HCT116 (cell line): ENCODE results near the gene CPNE9. TPM values are rescaled to one million over a fixed set of nuclear protein-coding genes. Genes with fewer than 3 reads are reported as not detected.

Experiments used
- ATAC-seq: fragments of 200-7000 bp; cut with Tn5 transposase; 2 replicates; pipeline ENCODE4 v1.9.1; 2020; ENCODE audit warnings: mild to moderate bottlenecking, moderate library complexity
- BruUV-seq: library from RNA; stranded (reverse); fragments of 400-500 nt; replicated peaks from 2 replicates; lab custom pipeline; 2021; lab: Mats Ljungman, UMichigan
- CTCF ChIA-PET: fragments of 300-600 bp; sonication (Branson Sonifier 250); formaldehyde crosslinking; loops from one replicate; lab custom pipeline; 2021; ENCODE audit warnings: antibody characterized with exemption; lab: Charles Lee
- POLR2A ChIA-PET: fragments of 300-600, 350-600 bp; sonication (Branson Sonifier 250); formaldehyde crosslinking; loops from one replicate; lab custom pipeline; 2021; ENCODE audit warnings: antibody characterized with exemption; lab: Charles Lee
- RAD21 ChIA-PET, 2 experiments: fragments of 300-600 bp; sonication (Branson Sonifier 250); formaldehyde crosslinking; loops; one replicate each; lab custom pipeline; 2023; ENCODE audit warnings: low total read pairs in 2 of 2; ENCODE audit not compliant: uncharacterized antibody in 2 of 2, unreplicated experiment in 2 of 2, low non-redundant PET in 1 of 2; lab: Charles Lee
- DNase-seq: peaks from one replicate; pipeline ENCODE4 v3.0.0-alpha.2; 2010; ENCODE audit warnings: low read depth, low spot score
- H2AFZ ChIP-seq: fragments of 200-600 bp; shearing (Covaris generic), sonication (generic); 2 replicates; pipeline ENCODE4 v1.6.1; 2017; ENCODE audit warnings: low read depth, mixed run types, mixed read lengths, antibody characterized with exemption, low read length; ENCODE audit not compliant: poor library complexity, severe bottlenecking
- H3K27ac ChIP-seq: 2 replicates; pipeline ENCODE4 v1.5.1; 2012; ENCODE audit warnings: low read depth, low read length
- H3K27me3 ChIP-seq: fragments of 200-600 bp; sonication (generic); 2 replicates; pipeline ENCODE4 v1.6.1; 2016; ENCODE audit warnings: mixed run types, low read length, mixed read lengths; ENCODE audit not compliant: insufficient read depth
- H3K36me3 ChIP-seq, 2 experiments: fragments of 200-500 bp in 1 of 2; fragments of 200-600 bp in 1 of 2; sonication (Bioruptor generic) in 1 of 2; sonication (generic) in 1 of 2; 2 replicates each; pipeline versions ENCODE4 v1.5.1 to v1.6.1; 2014 to 2016; ENCODE audit warnings: low read length in 2 of 2, inconsistent platforms in 1 of 2, mixed read lengths in 1 of 2, mixed run types in 1 of 2; ENCODE audit not compliant: insufficient read depth in 2 of 2, control insufficient read depth in 1 of 2
- H3K4me1 ChIP-seq, 2 experiments: fragments of 200-600 bp in 1 of 2; sonication (generic) in 1 of 2; 2 replicates each; pipeline versions ENCODE4 v1.5.1 to v1.6.1; 2012 to 2017; ENCODE audit warnings: low read length in 2 of 2, inconsistent platforms in 1 of 2, mild to moderate bottlenecking in 1 of 2, mixed read lengths in 1 of 2, mixed run types in 1 of 2, moderate library complexity in 1 of 2; ENCODE audit not compliant: insufficient read depth in 2 of 2, control insufficient read depth in 1 of 2
- H3K4me2 ChIP-seq: fragments of 200-600 bp; sonication (generic); 2 replicates; pipeline ENCODE4 v1.6.1; 2017; ENCODE audit warnings: mixed run types, low read length, mixed read lengths
- H3K4me3 ChIP-seq, 2 experiments: fragments of 200-600 bp in 1 of 2; sonication (generic) in 1 of 2; replicated peaks in 1 of 2; 2 replicates each; pipeline ENCODE4 v1.5.1; 2011 to 2016; ENCODE audit warnings: low read length in 2 of 2, control low read depth in 1 of 2, low read depth in 1 of 2, mild to moderate bottlenecking in 1 of 2, mixed read lengths in 1 of 2, mixed run types in 1 of 2
- H3K79me2 ChIP-seq: fragments of 200-600 bp; sonication (generic); 2 replicates; pipeline ENCODE4 v1.6.1; 2017; ENCODE audit warnings: mild to moderate bottlenecking, mixed run types, low read length, moderate library complexity, mixed read lengths; ENCODE audit not compliant: insufficient read depth
- H3K9ac ChIP-seq: fragments of 200-600 bp; sonication (generic); 2 replicates; pipeline ENCODE4 v1.6.1; 2016; ENCODE audit warnings: low read length, mixed read lengths
- H3K9me2 ChIP-seq: fragments of 200-600 bp; sonication (generic), shearing (Covaris generic); 2 replicates; pipeline ENCODE4 v1.6.1; 2017; ENCODE audit warnings: mixed run types, mild to moderate bottlenecking, moderate library complexity; ENCODE audit not compliant: insufficient read depth
- H3K9me3 ChIP-seq, 2 experiments: fragments of 200-500 bp in 1 of 2; fragments of 200-600 bp in 1 of 2; sonication (Bioruptor generic) in 1 of 2; sonication (generic) in 1 of 2; 2 replicates each; pipeline ENCODE4 v1.6.1; 2014 to 2017; ENCODE audit warnings: low read length in 2 of 2, mixed read lengths in 2 of 2, inconsistent platforms in 1 of 2, low read depth in 1 of 2, mild to moderate bottlenecking in 1 of 2, mixed run types in 1 of 2, moderate library complexity in 1 of 2; ENCODE audit not compliant: control insufficient read depth in 1 of 2, insufficient read depth in 1 of 2
- H4K20me1 ChIP-seq: fragments of 200-600 bp; sonication (generic), shearing (Covaris generic); 2 replicates; pipeline ENCODE4 v1.6.1; 2017; ENCODE audit warnings: mixed run types, mild to moderate bottlenecking, moderate library complexity; ENCODE audit not compliant: insufficient read depth
- CBX3 ChIP-seq: IDR thresholded peaks from 2 replicates; pipeline ENCODE4 v1.6.1; 2012; ENCODE audit warnings: low read depth
- CEBPB ChIP-seq: IDR thresholded peaks from 2 replicates; pipeline ENCODE4 v1.6.1; 2012; ENCODE audit warnings: low read depth
- CTCF ChIP-seq, 3 experiments: fragments of 200-600 bp in 1 of 3; sonication (generic) in 1 of 3; IDR thresholded peaks in 2 of 3; conservative IDR thresholded peaks in 1 of 3; 2 replicates each; pipeline ENCODE4 v1.5.1; 2012 to 2017; ENCODE audit warnings: low read depth in 2 of 3, low read length in 2 of 3, antibody characterized with exemption in 1 of 3, borderline replicate concordance in 1 of 3, control low read depth in 1 of 3, mild to moderate bottlenecking in 1 of 3, mixed read lengths in 1 of 3, mixed run types in 1 of 3, moderate library complexity in 1 of 3; ENCODE audit not compliant: insufficient read depth in 1 of 3
- ELF1 ChIP-seq: IDR thresholded peaks from 2 replicates; pipeline ENCODE4 v1.6.1; 2012; ENCODE audit warnings: low read depth, borderline replicate concordance
- EZH2phosphoT487 ChIP-seq: fragments of 200-600 bp; IDR thresholded peaks from 2 replicates; pipeline ENCODE4 v1.6.1; 2018; ENCODE audit warnings: antibody characterized with exemption, borderline replicate concordance
- FOSL1 ChIP-seq: IDR thresholded peaks from 2 replicates; pipeline ENCODE4 v1.6.1; 2012; ENCODE audit warnings: low read depth
- MAX ChIP-seq: IDR thresholded peaks from 2 replicates; pipeline ENCODE4 v1.6.1; 2012
- POLR2A ChIP-seq: IDR thresholded peaks from 2 replicates; pipeline ENCODE4 v1.7.0; 2011; ENCODE audit warnings: borderline replicate concordance; ENCODE audit not compliant: insufficient read depth, insufficient read length; ENCODE audit errors: extremely low read depth
- POLR2AphosphoS5 ChIP-seq: IDR thresholded peaks from 2 replicates; pipeline ENCODE4 v1.6.1; 2011; ENCODE audit warnings: mild to moderate bottlenecking, low read depth, low read length, moderate library complexity
- RAD21 ChIP-seq: IDR thresholded peaks from 2 replicates; pipeline ENCODE4 v1.6.1; 2012; ENCODE audit warnings: low read depth, mild to moderate bottlenecking
- TCF7L2 ChIP-seq: IDR thresholded peaks from 2 replicates; pipeline ENCODE4 v1.7.0; 2011; ENCODE audit warnings: borderline replicate concordance, inconsistent platforms; ENCODE audit not compliant: insufficient read depth, insufficient read length; ENCODE audit errors: extremely low read depth
- ZFX ChIP-seq: fragments of 450-650 bp; IDR thresholded peaks from 2 replicates; pipeline ENCODE4 v1.6.1; 2017
- ZNF274 ChIP-seq: fragments of 200-500 bp; sonication (Bioruptor generic); IDR thresholded peaks from 2 replicates; pipeline ENCODE4 v1.6.1; 2014; ENCODE audit warnings: mild to moderate bottlenecking, low read depth, low read length, inconsistent platforms
- intact Hi-C: fragments of 100-400 bp; cut with micrococcal nuclease; formaldehyde crosslinking; loops from 2 replicates; pipeline ENCODE4 v1.10.0; 2022
- total RNA-seq: library from RNA; stranded (reverse); gene quantifications from one replicate; pipeline ENCODE4 v1.2.1, GENCODE V29; 2021; ENCODE audit not compliant: unreplicated experiment

CPNE9 gene
- total RNA-seq, 1 experiment from 2014 or later = 0.98 TPM

- POLR2A ChIA-PET = interaction anchor here (0.7 kb wide), 1 partner anchor 376 kb away, joined by 4 read pairs; no protein-coding TSS in a partner anchor
- TF ChIP-seq POLR2A (no peak), ZNF274 (no peak), CEBPB (no peak), TCF7L2 (no peak), EZH2phosphoT487 (no peak), ZFX (no peak), RAD21 (no peak), CBX3 (no peak), FOSL1 (no peak), POLR2AphosphoS5 (no peak), MAX (no peak), ELF1 (no peak), CTCF (IDR thresholded peaks at IDR 0.05 in 2 of 3, conservative IDR thresholded peaks at IDR 0.05 in 1 of 3; ENCODE audit: borderline replicate concordance in 1 of 3, insufficient read depth in 1 of 3, low read depth in 2 of 3, low read length in 2 of 3) (no peak)
- TF ChIP-seq, all 23 proteins: peak for 0
Measured at GRCh38 chr3:9683426-9683825, 20.2 kb upstream of the CPNE9 start.

More at GRCh38 chr3:9683426-9683825, 20.2 kb upstream of the CPNE9 start:
- H3K9me3 ChIP-seq = no peaks in the 10 kb centered on the region
- no peak overlapping the region for H3K4me3 ChIP-seq
- DNase-seq = no peak
- H3K27me3 ChIP-seq = no peaks in the 10 kb centered on the region
- CTCF ChIA-PET = no interaction called here
- BruUV-seq = no TSS peak
- no peaks in the 10 kb centered on the region for H3K9me2 ChIP-seq
- no peaks in the 10 kb centered on the region for H4K20me1 ChIP-seq
- no peak overlapping the region for H2AFZ ChIP-seq
- H3K4me1 ChIP-seq = no peaks in the 10 kb centered on the region
- ATAC-seq = no peak
- no peak overlapping the region for H3K9ac ChIP-seq
- H3K27ac ChIP-seq = no peak overlapping the region
- RAD21 ChIA-PET = no interaction called here
- H3K36me3 ChIP-seq = peaks cover 12 to 14% of the 10 kb centered on the region in 2 experiments; a peak in 2 of 4 replicates
- no peak overlapping the region for H3K4me2 ChIP-seq
- intact Hi-C loops = no loop called here
- H3K79me2 ChIP-seq = no peaks in the 10 kb centered on the region
